HFFc6 (cell line): Measurements from ENCODE around the gene ZNF414. TPM values are rescaled to one million over a fixed set of nuclear protein-coding genes. Genes with fewer than 3 reads are reported as not detected.
A peak's percentile ranks its signal among the peaks of the same experiment; 100 is the strongest.

Experiments
- DNase-seq: peaks from one replicate; pipeline ENCODE4 v3.0.0-alpha.2; 2018
- H3K27ac Mint-ChIP-seq: 2 replicates; pipeline ENCODE4 v1.8.0; 2020; ENCODE audit warnings: mild to moderate bottlenecking, mixed read lengths
- H3K27me3 Mint-ChIP-seq: 2 replicates; pipeline ENCODE4 v1.8.0; 2021; ENCODE audit warnings: mild to moderate bottlenecking, moderate library complexity, mixed read lengths; ENCODE audit not compliant: insufficient read depth
- H3K36me3 Mint-ChIP-seq: 2 replicates; pipeline ENCODE4 v1.8.0; 2021; ENCODE audit warnings: low read depth, mixed read lengths
- H3K4me1 Mint-ChIP-seq: 2 replicates; pipeline ENCODE4 v1.8.0; 2020; ENCODE audit warnings: low read depth, mixed read lengths
- H3K4me3 Mint-ChIP-seq: 2 replicates; pipeline ENCODE4 v1.8.0; 2020; ENCODE audit warnings: mild to moderate bottlenecking, moderate library complexity, mixed read lengths
- H3K9me3 Mint-ChIP-seq: 2 replicates; pipeline ENCODE4 v1.8.0; 2020; ENCODE audit warnings: mild to moderate bottlenecking, mixed read lengths
- total RNA-seq, 6 experiments: library from RNA; stranded (reverse); fragmentation: NEBNext Ultra II Directional; extraction: Animal tissue kit (Norgen Biotek cat#: 25700); gene quantifications; 2 replicates in 1 of 6; 3 replicates in 5 of 6; pipeline ENCODE4 v1.2.3, GENCODE V29; 2021
- TF ChIP-seq, protein P1 (sequence below): fragments of 200-600 bp; sonication (generic); IDR thresholded peaks from 2 replicates; pipeline ENCODE4 v1.5.0; 2021; ENCODE audit warnings: antibody characterized with exemption, mild to moderate bottlenecking

The ZNF414 gene
- total RNA-seq, 6 experiments from 2014 or later: 20.1 to 27.2 (median 25.5) TPM

DNA sequence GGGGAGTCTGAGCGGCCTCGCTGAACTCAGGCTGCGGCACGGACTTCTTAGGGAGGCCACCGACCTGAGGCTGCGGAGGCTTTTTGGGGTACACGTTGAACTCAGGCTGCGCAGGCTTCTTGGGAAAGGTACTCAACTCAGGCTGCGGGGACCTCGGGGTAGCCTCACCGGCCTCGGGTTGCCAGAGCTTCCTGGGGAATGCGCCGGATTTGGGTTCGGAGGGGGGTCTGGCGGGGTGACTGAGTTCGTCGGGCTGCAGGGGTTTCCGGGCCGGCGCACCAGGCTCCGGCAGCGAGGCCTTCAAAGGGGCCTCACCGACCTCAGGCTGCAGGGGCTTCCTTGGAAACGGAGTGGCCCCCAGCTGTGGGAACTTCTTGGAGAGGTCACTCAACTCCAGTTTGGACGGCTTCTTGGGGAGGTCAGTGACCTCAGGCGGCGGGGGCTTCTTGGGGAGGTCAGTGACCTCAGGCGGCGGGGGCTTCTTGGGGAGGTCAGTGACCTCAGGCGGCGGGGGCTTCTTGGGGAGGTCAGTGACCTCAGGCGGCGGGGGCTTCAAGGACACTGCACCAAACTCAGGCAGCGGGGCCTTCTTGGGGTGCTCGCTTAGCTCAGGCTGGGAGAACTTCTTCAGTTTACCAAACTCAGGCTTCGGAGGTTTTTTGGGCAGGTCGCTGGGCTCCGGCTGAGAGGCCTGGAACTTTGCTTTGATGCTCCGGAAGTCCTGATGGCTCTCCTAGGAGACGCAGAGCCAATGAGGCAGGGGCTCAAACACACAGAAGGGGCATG lies 14.7 kb downstream of the ZNF414 start:
- H3K27ac Mint-ChIP-seq: no peak overlapping the region
- H3K4me1 Mint-ChIP-seq: no peaks in the 10 kb centered on the region
- TF ChIP-seq, protein P1, sequence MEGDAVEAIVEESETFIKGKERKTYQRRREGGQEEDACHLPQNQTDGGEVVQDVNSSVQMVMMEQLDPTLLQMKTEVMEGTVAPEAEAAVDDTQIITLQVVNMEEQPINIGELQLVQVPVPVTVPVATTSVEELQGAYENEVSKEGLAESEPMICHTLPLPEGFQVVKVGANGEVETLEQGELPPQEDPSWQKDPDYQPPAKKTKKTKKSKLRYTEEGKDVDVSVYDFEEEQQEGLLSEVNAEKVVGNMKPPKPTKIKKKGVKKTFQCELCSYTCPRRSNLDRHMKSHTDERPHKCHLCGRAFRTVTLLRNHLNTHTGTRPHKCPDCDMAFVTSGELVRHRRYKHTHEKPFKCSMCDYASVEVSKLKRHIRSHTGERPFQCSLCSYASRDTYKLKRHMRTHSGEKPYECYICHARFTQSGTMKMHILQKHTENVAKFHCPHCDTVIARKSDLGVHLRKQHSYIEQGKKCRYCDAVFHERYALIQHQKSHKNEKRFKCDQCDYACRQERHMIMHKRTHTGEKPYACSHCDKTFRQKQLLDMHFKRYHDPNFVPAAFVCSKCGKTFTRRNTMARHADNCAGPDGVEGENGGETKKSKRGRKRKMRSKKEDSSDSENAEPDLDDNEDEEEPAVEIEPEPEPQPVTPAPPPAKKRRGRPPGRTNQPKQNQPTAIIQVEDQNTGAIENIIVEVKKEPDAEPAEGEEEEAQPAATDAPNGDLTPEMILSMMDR: no peak
- no peaks in the 10 kb centered on the region for H3K9me3 Mint-ChIP-seq
- H3K27me3 Mint-ChIP-seq: peaks cover 6% of the 10 kb centered on the region
- no peak for DNase-seq
- H3K4me3 Mint-ChIP-seq: no peak overlapping the region
- no peaks in the 10 kb centered on the region for H3K36me3 Mint-ChIP-seq

GRCh38 chr19:8498295-8498694 lies 15.7 kb downstream of the ZNF414 start:
- TF ChIP-seq, protein P1: no peak
- Mint-ChIP-seq H3K4me3 (no peak overlapping the region), H3K36me3 (no peaks in the 10 kb centered on the region), H3K4me1 (no peaks in the 10 kb centered on the region), H3K27ac (no peak overlapping the region), H3K27me3 (peaks cover 6% of the 10 kb centered on the region), H3K9me3 (no peaks in the 10 kb centered on the region)
- DNase-seq: no peak

DNA sequence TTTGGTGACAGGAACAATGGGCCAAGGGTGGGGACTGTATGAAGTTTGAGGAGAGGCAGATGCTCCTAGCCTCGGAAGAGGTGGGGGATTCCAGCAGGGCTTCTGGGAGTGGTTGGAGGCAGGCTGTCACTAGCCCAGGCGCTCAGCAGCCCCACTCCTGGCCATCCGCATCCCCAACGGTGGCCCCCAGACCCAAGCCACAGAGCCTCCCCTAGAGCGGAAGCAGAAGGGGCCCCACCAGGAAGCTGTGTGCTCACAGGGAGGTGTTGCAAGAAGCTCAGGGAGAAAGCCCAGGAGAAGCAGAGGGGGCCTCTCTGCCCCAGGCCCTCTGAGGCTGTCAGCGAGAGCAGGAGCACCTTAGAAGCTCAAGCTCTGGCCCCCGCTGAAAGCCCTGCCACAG lies 19.8 kb downstream of the ZNF414 start:
- DNase-seq: no peak
- no peak overlapping the region for H3K4me3 Mint-ChIP-seq
- no peak overlapping the region for H3K27ac Mint-ChIP-seq
- H3K9me3 Mint-ChIP-seq: no peaks in the 10 kb centered on the region
- TF ChIP-seq, protein P1: no peak
- no peaks in the 10 kb centered on the region for H3K36me3 Mint-ChIP-seq
- peaks cover 4% of the 10 kb centered on the region for H3K27me3 Mint-ChIP-seq
- H3K4me1 Mint-ChIP-seq: no peaks in the 10 kb centered on the region

DNA sequence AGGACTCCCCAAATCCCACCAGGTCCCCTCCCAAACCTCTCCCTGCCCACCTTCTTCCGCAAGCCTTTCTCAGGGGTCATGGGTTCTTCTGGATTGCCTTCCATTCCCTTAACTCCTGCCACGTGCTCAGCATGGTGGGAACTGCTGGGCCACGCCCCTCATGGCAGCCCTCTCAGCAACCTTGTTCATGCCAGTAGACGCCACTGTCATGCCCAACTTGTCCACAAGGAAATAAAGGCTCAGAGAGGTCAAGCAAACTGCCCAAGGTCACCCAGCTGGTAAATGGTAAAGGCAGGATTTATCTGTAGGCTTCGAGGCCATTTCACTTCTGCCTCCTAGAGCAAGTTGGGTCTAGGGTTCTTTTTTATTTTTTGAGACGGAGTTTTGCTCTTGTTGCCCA lies 22.4 kb downstream of the ZNF414 start:
- no peak overlapping the region for H3K4me3 Mint-ChIP-seq
- H3K9me3 Mint-ChIP-seq: no peaks in the 10 kb centered on the region
- H3K27ac Mint-ChIP-seq: no peak overlapping the region
- peaks cover 23% of the 10 kb centered on the region for H3K36me3 Mint-ChIP-seq
- DNase-seq: no peak
- TF ChIP-seq, protein P1: peak; percentile 36
- no peaks in the 10 kb centered on the region for H3K4me1 Mint-ChIP-seq
- peaks cover 10% of the 10 kb centered on the region for H3K27me3 Mint-ChIP-seq

GRCh38 chr19:8490873-8491272 lies 23.1 kb downstream of the ZNF414 start:
- H3K9me3 Mint-ChIP-seq: no peaks in the 10 kb centered on the region
- H3K4me3 Mint-ChIP-seq: no peak overlapping the region
- H3K27ac Mint-ChIP-seq: no peak overlapping the region
- no peak for DNase-seq
- TF ChIP-seq, protein P1: no peak
- H3K27me3 Mint-ChIP-seq: peaks cover 10% of the 10 kb centered on the region
- no peaks in the 10 kb centered on the region for H3K4me1 Mint-ChIP-seq
- peaks cover 27% of the 10 kb centered on the region for H3K36me3 Mint-ChIP-seq
